ENCODE results near the gene SH3YL1. TPM values are rescaled to one million over a fixed set of nuclear protein-coding genes. Genes with fewer than 3 reads are reported as not detected.
"Not testable (repeated sequence)": the region's sequence is repeated elsewhere in the genome, so short reads cannot be mapped to it uniquely, and the experiment has no call there.

Gene SH3YL1
- total RNA-seq, 1 donor from 2014 or later = 65.0 TPM

- DNase-seq = no peak
Measured at GRCh38 chr2:177733-178132, 86.1 kb downstream of the SH3YL1 start.

- no peak for DNase-seq
Measured at GRCh38 chr2:176917-177316, 86.9 kb downstream of the SH3YL1 start.

- no peak for DNase-seq
Measured at GRCh38 chr2:175880-176820, 87.7 kb downstream of the SH3YL1 start.

GRCh38 chr2:175161-175786 is 88.6 kb downstream of the SH3YL1 start:
- peak; percentile 15 for DNase-seq

GRCh38 chr2:172120-172519 is 91.7 kb downstream of the SH3YL1 start:
- DNase-seq = not testable (repeated sequence)

GRCh38 chr2:169741-170140 is 94.1 kb downstream of the SH3YL1 start:
- DNase-seq = no peak

Other genes starting within 250 kb of the SH3YL1 start
- 3.6 TPM for gene FAM110C, start 217.5 kb downstream of the SH3YL1 start, total RNA-seq
- 95.7 TPM for gene ACP1, start 915 bp upstream of the SH3YL1 start, total RNA-seq
- gene ALKAL2, start 24.1 kb upstream of the SH3YL1 start, total RNA-seq = 1.4 TPM

Data from skin of body (tissue), 2 donors.